Dedifferentiated amniotic fluid mesenchymal stem cell (primary cell): ENCODE data around the gene KRTAP10-10.
"Not testable (repeated sequence)": the region's sequence is repeated elsewhere in the genome, so short reads cannot be mapped to it uniquely, and the experiment has no call there.

Experiments used
- DNase-seq: peaks from one replicate; pipeline ENCODE4 v3.0.0-alpha.2; 2016; ENCODE audit errors: extremely low spot score

KRTAP10-10 gene

GRCh38 chr21:44650973-44651675 is 14.0 kb downstream of the KRTAP10-10 start:
- DNase-seq: no peak

GRCh38 chr21:44653123-44653522 is 16.0 kb downstream of the KRTAP10-10 start:
- no peak for DNase-seq

- DNase-seq: no peak
Measured at GRCh38 chr21:44653656-44654575, 16.8 kb downstream of the KRTAP10-10 start.

- no peak for DNase-seq
Measured at GRCh38 chr21:44654576-44655175, 17.5 kb downstream of the KRTAP10-10 start, which contains the start of gene KRTAP12-4. KRTAP12-4 (minus strand) TSS chr21:44654659; CDS start chr21:44654614, 45 bp downstream.

- no peak for DNase-seq
Measured at GRCh38 chr21:44656868-44657267, 19.7 kb downstream of the KRTAP10-10 start.

GRCh38 chr21:44657635-44658540 is 20.7 kb downstream of the KRTAP10-10 start, which contains the start of gene KRTAP12-3:
KRTAP12-3 (plus strand) TSS chr21:44657932; CDS start chr21:44657980, 48 bp downstream.
- no peak for DNase-seq

- DNase-seq: no peak
Measured at GRCh38 chr21:44658541-44658910, 21.4 kb downstream of the KRTAP10-10 start.

- no peak for DNase-seq
Measured at GRCh38 chr21:44658913-44659595, 21.9 kb downstream of the KRTAP10-10 start.

- DNase-seq: not testable (repeated sequence)
Measured at GRCh38 chr21:44661567-44661966, 24.4 kb downstream of the KRTAP10-10 start.

GRCh38 chr21:44664691-44665090 is 27.5 kb downstream of the KRTAP10-10 start:
- DNase-seq: no peak

GRCh38 chr21:44666401-44667320 is 29.5 kb downstream of the KRTAP10-10 start, which contains the start of gene KRTAP12-2:
KRTAP12-2 (minus strand) TSS chr21:44666927; CDS start chr21:44666886, 41 bp downstream.
- DNase-seq: no peak

- no peak for DNase-seq
Measured at GRCh38 chr21:44667612-44668011, 30.5 kb downstream of the KRTAP10-10 start.

GRCh38 chr21:44670642-44671432 is 33.7 kb downstream of the KRTAP10-10 start:
- DNase-seq: no peak

GRCh38 chr21:44671911-44672310 is 34.8 kb downstream of the KRTAP10-10 start:
- DNase-seq: no peak

GRCh38 chr21:44677881-44678280 is 40.7 kb downstream of the KRTAP10-10 start:
- no peak for DNase-seq

GRCh38 chr21:44681152-44681551 is 44.0 kb downstream of the KRTAP10-10 start:
- no peak for DNase-seq

GRCh38 chr21:44681861-44682579 is 44.9 kb downstream of the KRTAP10-10 start, which contains the start of gene KRTAP12-1:
KRTAP12-1 (minus strand) TSS chr21:44682163; CDS start chr21:44682123, 40 bp downstream.
- no peak for DNase-seq
